Stimulated activated CD4-positive, alpha-beta T cell treated with anti-CD3 and anti-CD28 coated beads, Interleukin-4, amount 100 ng/mL, for 48 hours (primary cell): Measurements from ENCODE around the gene TTC33.
"Not testable (repeated sequence)": the region's sequence is repeated elsewhere in the genome, so short reads cannot be mapped to it uniquely, and the experiment has no call there.

Experiments used
- DNase-seq, 2 donors: peaks; one replicate each; pipeline ENCODE4 v3.0.0-alpha.2; 2020; ENCODE audit warnings: low read depth in 2 of 2

TTC33 gene

DNA sequence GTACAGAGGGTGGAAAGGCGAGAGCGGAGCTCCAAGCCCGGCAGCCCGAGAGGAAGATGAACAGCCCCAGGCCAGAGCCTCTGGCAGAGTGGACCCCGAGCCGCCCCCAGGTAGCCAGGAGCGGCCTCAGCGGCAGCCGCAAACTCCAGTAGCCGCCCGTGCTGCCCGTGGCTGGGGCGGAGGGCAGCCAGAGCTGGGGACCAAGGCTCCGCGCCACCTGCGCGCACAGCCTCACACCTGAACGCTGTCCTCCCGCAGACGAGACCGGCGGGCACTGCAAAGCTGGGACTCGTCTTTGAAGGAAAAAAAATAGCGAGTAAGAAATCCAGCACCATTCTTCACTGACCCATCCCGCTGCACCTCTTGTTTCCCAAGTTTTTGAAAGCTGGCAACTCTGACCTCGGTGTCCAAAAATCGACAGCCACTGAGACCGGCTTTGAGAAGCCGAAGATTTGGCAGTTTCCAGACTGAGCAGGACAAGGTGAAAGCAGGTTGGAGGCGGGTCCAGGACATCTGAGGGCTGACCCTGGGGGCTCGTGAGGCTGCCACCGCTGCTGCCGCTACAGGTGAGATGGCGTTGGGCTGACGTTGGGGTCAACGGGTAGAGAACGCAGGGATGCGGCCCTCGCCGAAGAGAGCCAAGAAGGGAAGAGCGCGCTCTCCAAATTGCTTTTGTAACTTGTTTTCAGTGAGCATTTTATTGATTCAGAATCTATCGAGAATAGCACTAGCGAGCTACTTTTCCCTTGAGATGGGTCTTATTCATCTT is 75.7 kb downstream of the TTC33 start, which contains the start of gene PTGER4:
TSS of gene PTGER4 (plus strand) at position 3 of the 769 bp plus-strand sequence. CDS start 1,079 bp downstream, outside the sequence.
- DNase-seq = no peak

DNA sequence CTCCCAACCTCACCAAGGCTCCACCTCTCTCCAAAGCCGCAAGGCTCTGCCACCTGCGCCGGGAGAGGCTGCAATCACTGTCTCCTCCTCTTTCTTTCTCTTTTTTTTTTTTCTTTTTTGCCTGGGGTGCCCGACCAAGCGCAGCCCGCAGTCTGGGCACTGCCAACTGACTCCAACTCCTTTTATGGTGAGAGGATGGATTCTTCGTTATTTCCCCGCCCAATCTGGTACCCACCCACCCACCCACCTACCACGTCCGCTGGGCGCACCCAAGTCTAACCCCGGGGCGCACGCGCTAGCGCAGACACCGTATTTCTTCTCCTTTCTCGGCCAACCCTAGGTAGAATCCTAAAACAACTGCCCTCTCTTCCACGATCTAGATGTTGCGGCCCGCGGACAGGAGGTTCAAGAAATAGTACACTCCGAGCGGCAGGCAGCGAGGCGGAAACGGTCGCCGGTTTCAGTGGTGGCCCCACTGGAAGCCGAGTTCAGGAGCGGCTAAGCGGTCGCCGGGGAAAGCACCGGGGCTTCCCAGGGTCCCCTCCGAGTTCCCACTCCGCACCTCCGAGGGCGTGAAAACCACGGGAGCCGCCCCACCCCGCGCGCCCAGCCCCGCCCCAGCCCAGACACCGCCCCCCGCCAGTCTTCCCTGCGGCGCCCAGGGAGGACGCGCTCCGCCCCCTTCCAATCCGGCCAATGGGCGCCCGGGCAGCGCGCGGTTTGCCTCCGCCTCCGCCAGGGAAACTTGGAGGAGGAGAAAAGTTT is 76.4 kb downstream of the TTC33 start:
- DNase-seq = peak; percentile 87 to 93

DNA sequence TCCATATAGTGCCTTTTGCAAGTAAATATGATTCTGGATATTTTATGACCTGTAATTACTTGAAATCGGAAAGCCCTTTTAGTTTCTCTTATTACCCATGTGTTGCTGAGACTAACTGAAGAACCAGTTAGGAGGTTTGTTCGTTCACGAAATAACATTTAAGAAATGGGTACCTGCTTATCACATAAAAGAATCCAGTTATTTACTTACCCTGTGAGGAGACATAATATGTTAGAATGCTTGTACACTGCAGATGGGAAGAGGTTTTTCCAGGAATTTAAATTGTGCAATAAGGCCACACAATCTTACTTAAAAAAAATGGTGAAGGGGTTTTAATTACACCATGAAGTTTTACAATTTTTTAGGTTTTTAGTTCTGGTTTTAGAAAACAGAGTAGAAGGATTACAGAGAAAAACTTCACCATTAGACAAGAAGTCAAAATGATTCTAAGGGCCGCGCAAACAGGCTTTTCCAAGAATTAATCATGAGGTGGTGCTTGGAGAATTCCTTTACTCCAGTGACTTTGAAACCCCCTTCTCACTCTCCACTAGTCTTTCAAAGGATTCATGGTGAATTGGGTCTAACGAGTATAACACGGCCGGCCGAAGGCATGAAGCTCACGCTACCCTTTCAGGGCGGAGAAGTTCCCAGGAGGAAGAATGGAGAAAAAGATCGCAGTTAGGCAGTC is 77.2 kb downstream of the TTC33 start:
- DNase-seq = no peak

DNA sequence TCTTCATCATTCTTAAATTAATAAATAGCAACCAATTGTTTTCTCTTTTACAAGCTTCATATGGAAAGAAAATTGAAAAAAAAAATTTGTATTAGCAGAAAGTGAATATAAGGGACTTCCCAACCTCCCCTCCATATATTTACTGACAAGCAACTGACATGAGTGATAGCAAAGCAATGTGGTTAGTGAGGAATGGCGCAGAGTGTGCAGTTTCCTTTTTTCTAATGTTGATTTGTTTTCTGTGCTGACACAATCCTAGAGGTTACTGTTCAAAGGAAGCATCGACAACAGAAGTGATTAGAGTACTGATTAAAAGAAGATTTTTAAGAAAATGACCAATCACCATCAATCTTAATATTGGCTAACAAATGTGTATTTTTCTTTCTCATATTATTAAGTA is 77.7 kb downstream of the TTC33 start:
- DNase-seq = no peak

DNA sequence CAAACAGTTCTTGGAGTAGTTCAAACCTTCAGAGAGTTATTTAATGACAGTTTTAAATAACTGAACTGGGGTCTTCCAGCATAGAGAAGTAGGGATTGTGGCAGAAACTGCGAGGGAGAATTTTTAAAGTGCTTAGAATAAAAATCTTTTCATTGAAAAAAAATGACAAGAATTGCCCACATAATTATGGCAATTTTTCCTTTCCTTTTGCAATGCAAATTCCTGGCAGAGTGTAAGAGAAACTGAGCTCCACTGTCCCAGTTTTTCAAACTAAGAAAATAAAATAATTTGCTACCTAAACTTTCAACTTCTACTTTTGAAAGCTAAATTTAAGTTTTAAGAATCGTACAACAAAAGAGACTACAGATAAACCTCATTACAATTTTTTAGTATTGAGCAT is 78.3 kb downstream of the TTC33 start:
- DNase-seq = no peak

DNA sequence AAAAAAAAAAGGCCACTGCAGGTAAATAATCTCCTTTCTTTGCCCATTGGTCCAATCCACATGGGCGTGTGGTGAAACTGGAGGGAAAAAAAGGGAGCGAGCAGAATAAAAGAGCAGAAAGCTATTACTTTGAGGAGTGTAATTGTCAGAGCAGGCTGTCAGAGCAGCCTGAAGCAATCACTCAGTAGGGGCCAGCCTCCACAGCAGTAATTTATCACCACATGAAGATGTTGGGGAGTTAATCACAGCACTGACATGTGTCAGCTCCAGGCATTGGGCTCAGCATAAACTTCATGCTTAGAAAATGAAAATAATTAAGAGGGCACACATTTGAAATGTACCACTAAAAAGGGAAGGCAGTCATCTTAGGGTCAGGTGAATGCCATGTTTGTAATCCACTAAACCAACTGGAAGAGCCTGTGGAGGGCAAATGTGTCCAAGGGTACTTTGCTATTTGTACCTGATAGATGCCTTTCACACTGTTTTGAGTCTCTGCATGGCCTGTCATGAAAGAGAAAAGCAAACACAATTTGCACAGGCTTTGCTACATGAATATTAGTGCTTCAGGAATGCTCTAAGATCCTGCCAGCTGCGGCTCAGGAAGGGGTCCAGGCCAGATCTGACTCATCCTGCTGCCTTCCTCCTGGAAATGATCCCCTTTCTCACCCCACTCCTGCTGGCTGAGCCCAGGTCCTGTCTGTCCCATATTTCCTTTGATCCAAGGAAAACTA is 79.0 kb downstream of the TTC33 start:
- no peak for DNase-seq

DNA sequence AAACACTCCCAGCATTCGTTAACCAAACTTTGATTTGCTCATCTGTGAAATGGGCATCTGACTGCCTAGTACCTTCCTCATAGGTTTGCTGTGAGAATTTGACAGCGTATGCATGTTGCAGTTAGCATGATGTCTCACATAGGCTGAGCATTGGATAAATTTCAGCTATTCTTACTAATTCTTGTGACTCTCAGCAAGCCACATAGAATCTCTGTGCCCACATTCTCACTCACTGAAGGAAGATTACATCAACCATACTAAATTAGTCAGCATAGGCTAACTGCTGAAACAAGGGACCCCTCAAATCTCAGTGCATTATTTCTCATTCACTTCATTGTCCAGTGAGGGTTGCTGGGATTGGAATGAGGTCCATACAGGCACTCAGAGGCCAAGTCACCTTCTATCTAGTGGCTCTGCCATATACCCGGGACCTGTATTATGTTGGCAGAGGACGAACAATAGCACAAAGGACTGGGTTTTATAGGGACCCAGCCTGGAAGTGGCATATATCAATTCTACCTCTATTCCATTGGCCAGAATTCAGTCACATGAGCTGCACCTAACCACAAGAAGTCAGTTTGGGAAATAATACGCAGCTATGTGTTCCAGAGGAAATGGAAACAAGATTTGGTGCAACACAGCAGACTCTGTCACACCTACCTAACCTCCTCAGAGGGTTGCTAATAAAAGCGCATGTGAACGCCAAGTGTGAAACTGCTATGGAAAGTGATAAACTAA is 80.2 kb downstream of the TTC33 start:
- DNase-seq = no peak

DNA sequence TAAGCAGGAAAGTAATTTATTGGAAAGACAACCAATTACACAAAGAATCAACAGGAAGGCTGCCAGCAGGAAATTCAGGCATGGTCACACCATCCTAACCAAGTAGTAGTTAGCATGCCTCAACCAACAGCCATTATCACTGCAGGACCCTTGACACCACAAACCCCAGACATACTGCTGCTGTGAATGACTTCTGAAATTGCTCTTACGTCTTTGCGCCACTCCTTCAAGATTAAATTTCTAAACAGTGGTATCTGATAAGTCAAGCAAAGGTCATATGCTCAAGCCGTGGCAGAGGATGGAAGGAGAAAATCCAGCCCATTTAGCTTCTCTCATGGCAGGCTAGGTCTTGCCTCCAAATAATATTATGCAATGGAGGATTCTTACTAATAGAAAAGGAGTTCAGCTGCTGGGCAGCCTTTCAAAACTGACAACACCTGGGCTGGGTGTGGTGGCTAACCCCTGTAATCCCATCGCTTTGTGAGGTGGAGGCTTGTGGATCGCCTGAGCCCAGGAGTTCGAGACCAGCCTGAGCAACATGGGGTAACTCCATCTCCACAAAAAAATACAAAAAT is 81.0 kb downstream of the TTC33 start:
- DNase-seq = no peak

DNA sequence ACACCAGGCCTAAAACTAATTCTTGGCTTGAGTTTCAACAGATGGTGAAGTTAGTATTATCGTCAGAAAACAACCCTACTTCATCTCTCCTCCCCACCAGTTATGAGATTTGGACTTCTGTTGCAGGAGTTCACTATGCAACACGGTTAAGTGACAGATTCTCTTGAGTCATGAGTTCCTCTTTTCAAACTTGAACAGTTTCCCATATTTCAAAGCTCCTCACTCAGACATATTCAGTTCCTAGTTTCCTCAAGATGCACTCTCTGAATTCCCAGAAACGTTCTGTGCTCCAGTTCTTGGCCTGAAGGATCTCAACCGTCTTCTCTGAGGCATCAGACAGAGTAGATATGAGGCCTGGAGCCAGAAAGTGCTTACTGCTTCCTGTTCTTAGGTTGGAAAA is 83.3 kb downstream of the TTC33 start:
- no peak for DNase-seq

DNA sequence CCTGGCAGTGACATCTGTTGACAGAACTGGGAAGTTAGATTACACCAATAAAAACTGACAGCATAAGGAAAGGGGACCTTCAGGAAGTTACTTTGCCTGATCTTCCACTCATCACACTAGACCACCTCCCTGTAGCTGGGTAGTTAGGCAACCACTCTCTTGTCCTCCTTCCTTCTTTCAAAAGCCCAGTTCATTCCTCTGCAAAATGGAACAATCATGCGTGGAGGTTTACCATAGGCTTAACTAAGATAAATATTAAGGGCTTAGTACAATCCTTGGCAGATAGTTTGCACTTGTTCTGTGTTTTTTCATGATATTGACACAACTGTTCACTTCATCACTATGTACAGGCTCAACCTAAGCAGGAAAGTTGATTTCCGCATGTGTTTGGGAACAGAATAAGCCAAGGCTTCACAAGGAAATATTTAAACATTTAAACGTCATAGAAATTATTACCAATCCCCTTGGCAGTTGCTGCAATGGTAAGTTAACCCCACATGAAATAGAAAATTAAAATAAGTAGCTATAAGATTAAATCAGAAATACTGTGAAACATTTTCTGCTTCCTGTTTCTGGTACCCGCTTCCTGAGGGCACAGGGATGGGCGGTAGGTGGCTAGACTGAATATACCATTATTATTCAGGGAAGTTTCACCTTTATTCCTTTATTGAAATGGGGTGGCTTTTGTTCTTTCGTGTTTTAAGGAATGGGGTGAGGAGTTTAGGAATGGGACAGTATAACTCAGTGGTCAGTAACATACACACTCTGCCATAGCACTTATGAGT is 86.0 kb downstream of the TTC33 start:
- no peak for DNase-seq

DNA sequence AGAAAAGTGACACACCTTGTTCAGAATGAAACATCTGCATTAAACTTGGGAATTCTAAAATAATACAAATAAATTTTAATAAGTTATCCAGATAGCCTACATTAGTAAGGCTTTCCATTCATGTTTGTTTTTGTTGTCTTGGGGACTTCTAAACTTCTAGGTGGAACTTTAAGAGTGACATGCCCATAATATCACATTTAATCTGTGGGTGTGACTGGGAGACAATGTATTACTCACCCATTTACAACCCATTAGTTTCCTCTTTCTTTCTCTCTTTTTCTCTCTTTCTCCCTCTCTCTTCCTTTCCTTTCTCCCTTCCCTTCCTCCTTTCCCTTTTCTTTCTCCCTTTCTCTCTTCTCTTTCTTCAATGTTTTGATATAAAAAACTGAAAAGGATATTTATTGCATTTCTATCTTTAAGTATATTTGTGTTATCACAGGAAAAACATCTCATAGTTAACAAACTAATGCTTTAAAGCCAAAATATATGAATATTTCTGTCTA is 88.5 kb downstream of the TTC33 start:
- DNase-seq = no peak

DNA sequence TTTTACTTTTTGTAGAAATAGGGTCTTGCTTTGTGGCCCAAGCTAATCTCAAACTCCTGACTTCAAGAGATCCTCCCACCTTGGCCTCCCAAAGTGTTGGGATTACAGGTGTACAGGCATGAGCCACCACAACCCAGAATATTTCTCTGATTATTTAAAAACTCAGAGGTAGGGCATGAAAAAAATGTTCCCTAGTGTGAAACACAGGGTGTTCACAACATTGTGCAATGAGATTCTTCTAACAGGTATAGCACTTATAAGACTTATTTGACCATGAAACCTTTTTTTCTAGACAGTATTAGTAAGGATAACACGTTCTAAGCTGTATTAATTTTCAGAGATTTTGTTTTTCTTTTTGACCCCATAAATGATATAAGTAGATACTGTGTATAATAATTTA is 89.1 kb downstream of the TTC33 start:
- no peak for DNase-seq

DNA sequence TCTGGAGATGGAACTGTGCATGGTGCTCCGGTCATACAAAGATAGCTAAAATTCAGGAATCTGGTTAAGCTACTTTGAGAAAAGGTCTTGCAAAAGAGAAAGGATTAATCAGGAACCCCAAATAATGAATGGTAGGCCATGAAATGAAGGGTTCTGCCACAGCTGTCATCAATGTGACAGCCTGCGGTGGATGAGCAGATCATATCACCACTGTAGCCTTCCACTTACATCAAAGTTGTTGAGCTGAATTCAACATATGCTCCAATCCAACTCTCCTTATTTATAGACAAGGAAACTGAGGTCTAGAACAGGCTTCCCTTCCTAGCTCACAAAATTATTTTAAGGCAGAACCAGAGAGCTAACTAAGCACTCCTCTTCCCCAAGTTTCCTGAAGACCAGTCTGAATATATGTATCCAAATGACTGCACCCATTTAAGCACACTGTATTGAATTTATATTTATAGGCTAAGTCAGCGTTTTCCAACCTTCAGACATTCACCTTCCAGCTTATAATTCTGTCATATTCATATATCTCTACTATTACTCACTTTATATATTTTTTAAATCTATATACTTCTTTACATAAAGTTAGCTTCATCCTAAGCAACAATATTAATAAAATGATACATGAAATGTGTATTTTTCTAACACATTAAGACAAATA is 90.0 kb downstream of the TTC33 start:
- no peak for DNase-seq

DNA sequence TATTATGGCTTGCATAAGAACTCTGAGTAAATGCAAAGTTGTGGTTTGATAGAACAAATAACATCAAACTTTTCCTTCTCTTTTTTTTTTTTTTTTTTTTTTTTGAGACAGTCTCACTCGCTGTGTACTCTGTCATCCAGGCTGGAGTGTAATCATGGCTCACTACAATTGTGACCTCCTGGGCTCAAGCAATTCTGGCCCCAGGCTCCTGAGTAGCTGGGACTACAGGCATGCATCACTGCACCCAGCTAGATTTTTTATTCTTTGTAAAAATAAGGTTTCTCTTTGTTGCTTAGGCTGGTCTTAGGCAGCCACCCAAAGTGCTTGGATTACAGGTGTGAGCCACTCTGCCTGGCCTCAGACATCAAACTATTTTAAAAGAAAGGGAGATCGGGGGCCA is 95.0 kb downstream of the TTC33 start:
- DNase-seq = no peak

DNA sequence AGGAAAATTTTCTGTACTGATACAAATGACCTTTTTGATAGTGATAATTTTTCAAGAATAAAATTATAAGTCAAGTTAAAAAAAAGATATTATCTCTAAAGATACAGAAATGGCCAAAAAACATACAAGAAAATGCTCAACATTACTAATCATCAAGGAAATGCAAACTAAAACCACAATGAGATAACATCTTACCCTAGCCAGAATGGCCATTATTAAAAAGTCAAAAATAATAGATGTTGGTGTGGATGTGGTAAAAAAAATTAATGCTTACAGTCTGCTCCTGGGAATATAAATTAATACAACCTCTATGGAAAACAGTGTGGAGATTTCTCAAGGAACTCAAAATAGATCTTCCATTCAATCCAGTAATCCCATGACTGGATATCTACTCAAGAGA is 99.0 kb downstream of the TTC33 start:
- DNase-seq = no peak

DNA sequence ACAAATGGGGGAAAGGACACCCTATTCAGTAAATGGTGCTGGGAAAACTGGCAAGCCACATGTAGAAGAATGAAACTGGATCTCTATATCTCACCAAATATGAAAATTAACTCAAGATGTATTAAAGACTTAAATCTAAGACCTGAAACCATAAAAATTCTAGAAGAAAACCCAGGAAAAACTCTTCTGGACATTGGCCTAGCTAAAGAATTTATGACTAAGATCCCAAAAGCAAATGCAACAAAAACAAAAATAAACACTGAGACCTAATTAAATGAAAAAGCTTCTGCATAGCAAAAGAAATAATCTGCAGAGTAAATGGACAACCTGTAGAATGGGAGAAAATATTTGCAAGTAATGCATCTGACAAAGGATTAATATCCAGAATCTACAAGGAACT is 99.7 kb downstream of the TTC33 start:
- not testable (repeated sequence) for DNase-seq

DNA sequence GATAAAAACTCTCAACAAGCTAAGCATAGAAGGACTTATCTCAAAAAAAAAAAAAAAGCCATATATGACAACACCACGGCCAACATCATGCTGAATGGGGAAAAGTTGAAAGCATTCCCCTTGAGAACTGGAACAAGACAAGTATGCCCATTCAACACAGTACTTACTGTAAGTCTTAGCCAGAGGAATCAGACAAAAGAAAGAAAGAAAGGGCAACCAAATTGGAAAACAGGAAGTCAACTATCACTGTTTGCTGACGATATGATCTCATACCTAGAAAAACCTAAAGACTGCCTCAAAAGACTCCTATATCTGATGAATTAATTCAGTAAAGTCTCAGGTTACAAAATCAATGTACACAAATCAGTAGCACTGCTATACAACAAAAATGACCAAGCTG is 100.6 kb downstream of the TTC33 start:
- DNase-seq = no peak

DNA sequence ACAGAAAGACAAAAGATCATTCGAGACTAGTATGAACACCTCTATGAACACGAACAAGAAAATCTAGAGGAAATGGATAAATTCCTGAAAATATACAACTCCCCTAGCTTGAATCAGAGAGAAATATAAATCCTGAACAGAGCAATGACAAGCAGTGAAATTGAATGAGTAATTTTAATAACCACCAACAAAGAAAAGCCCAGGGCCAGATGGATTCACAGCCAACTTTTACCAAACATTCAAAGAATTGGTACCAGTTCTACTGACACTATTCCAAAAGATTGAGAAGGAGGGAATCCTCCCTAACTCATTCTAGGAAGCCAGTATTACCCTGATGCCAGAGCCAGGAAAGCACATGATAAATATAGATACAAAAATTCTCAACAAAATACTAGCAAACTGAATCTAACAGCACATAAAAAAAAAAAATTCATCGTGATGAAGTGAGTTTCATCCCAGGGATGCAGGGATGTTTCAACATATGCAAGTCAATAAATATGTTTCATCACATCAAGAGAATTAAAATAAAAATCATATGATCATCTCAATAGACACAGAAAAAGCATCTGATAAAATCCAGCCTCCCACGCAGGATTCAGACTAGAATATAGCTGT is 101.3 kb downstream of the TTC33 start:
- no peak for DNase-seq
